MM.1S (cell line): ENCODE results near the gene HNRNPA1.
"Not testable (repeated sequence)": the region's sequence is repeated elsewhere in the genome, so short reads cannot be mapped to it uniquely, and the experiment has no call there.

Source experiments
- DNase-seq: peaks from one replicate; pipeline ENCODE4 v3.0.0-alpha.2; 2015
- H2AFZ ChIP-seq: fragments of 300-600 bp; sonication (generic); 2 replicates; pipeline ENCODE4 v1.6.0; 2016; ENCODE audit warnings: antibody characterized with exemption, low read length
- H3F3A ChIP-seq: fragments of 300-600 bp; sonication (generic); 2 replicates; pipeline ENCODE4 v1.6.1; 2016; ENCODE audit warnings: mild to moderate bottlenecking, antibody characterized with exemption, low read length, moderate library complexity, mixed read lengths; ENCODE audit not compliant: insufficient read depth
- H3K27ac ChIP-seq: fragments of 300-600 bp; sonication (generic); 2 replicates; pipeline ENCODE4 v1.5.1; 2016; ENCODE audit warnings: mild to moderate bottlenecking, low read length
- H3K27me3 ChIP-seq: fragments of 300-600 bp; sonication (generic); replicated peaks from 2 replicates; pipeline ENCODE4 v1.6.0; 2016; ENCODE audit warnings: low read length; ENCODE audit not compliant: insufficient read depth
- H3K36me3 ChIP-seq: fragments of 300-600 bp; sonication (generic); replicated peaks from 2 replicates; pipeline ENCODE4 v1.6.1; 2016; ENCODE audit warnings: mild to moderate bottlenecking, low read length, mixed read lengths; ENCODE audit not compliant: insufficient read depth
- H3K4me1 ChIP-seq: fragments of 300-600 bp; sonication (generic); 2 replicates; pipeline ENCODE4 v1.6.1; 2016; ENCODE audit warnings: low read length, mixed read lengths
- H3K4me2 ChIP-seq: fragments of 300-600 bp; sonication (generic); 2 replicates; pipeline ENCODE4 v1.6.0; 2016; ENCODE audit warnings: low read depth, low read length
- H3K4me3 ChIP-seq: fragments of 300-600 bp; sonication (generic); 2 replicates; pipeline ENCODE4 v1.5.1; 2016; ENCODE audit warnings: low read length, mixed read lengths
- H3K79me2 ChIP-seq: fragments of 300-600 bp; sonication (generic); 2 replicates; pipeline ENCODE4 v1.6.1; 2016; ENCODE audit warnings: mixed run types, low read length, mixed read lengths
- H3K9ac ChIP-seq: fragments of 300-600 bp; sonication (generic); 2 replicates; pipeline ENCODE4 v1.6.1; 2016; ENCODE audit warnings: low read length, mixed read lengths
- H3K9me2 ChIP-seq: fragments of 300-600 bp; sonication (generic); replicated peaks from 2 replicates; pipeline ENCODE4 v1.6.1; 2016; ENCODE audit warnings: mild to moderate bottlenecking, low read length, mixed read lengths; ENCODE audit not compliant: insufficient read depth
- H3K9me3 ChIP-seq: fragments of 300-600 bp; sonication (generic); replicated peaks from 2 replicates; pipeline ENCODE4 v1.6.1; 2016; ENCODE audit warnings: mild to moderate bottlenecking, low read length, mixed read lengths; ENCODE audit not compliant: insufficient read depth
- H4K20me1 ChIP-seq: fragments of 300-600 bp; sonication (generic); 2 replicates; pipeline ENCODE4 v1.6.1; 2016; ENCODE audit warnings: mild to moderate bottlenecking, low read length, moderate library complexity, mixed read lengths; ENCODE audit not compliant: insufficient read depth
- EZH2 ChIP-seq: fragments of 300-600 bp; sonication (generic); optimal IDR thresholded peaks from 2 replicates; pipeline ENCODE3; 2017; ENCODE audit warnings: low read depth, mild to moderate bottlenecking, antibody characterized with exemption, low read length, mixed read lengths
- EZH2phosphoT487 ChIP-seq: fragments of 300-600 bp; sonication (generic); IDR thresholded peaks from 2 replicates; pipeline ENCODE4 v1.6.1; 2018; ENCODE audit warnings: antibody characterized with exemption, low read length
- TF ChIP-seq, protein P1 (sequence below): fragments of 300-600 bp; sonication (generic); IDR thresholded peaks from 2 replicates; pipeline ENCODE4 v1.5.1; 2016; ENCODE audit warnings: antibody characterized with exemption, low read length, mixed read lengths

HNRNPA1 gene

DNA sequence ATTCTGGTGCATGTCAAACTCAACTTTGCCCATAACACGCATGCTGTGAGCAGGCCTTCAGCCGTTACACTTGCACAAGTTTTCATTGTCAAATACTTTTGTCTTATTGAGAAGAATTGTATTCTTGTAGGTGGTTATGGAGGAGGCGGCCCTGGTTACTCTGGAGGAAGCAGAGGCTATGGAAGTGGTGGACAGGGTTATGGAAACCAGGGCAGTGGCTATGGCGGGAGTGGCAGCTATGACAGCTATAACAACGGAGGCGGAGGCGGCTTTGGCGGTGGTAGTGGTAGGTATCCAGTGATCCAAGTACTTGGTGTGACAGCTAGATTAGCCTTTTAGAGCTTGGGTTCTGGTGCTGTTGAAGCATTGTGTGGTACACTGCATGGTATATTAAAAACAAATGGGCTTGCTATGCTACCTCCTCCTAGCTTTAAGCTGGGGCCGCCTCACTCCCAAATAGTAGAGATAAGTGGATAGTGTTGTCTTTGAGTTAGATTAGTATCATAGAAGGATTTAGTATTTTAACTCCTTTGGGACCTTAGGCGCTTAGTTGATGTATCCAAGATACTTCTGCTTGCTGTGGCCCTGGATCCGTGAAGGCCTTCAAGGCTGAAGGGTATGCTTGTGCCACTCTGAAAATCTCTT, 2.5 kb downstream of the HNRNPA1 start:
- peaks cover 59% of the 10 kb centered on the region for H3K79me2 ChIP-seq
- H3K27ac ChIP-seq, result no peak overlapping the region
- TF ChIP-seq, protein P1, sequence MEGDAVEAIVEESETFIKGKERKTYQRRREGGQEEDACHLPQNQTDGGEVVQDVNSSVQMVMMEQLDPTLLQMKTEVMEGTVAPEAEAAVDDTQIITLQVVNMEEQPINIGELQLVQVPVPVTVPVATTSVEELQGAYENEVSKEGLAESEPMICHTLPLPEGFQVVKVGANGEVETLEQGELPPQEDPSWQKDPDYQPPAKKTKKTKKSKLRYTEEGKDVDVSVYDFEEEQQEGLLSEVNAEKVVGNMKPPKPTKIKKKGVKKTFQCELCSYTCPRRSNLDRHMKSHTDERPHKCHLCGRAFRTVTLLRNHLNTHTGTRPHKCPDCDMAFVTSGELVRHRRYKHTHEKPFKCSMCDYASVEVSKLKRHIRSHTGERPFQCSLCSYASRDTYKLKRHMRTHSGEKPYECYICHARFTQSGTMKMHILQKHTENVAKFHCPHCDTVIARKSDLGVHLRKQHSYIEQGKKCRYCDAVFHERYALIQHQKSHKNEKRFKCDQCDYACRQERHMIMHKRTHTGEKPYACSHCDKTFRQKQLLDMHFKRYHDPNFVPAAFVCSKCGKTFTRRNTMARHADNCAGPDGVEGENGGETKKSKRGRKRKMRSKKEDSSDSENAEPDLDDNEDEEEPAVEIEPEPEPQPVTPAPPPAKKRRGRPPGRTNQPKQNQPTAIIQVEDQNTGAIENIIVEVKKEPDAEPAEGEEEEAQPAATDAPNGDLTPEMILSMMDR, result no peak
- TF ChIP-seq EZH2 (no peak), EZH2phosphoT487 (no peak)

DNA sequence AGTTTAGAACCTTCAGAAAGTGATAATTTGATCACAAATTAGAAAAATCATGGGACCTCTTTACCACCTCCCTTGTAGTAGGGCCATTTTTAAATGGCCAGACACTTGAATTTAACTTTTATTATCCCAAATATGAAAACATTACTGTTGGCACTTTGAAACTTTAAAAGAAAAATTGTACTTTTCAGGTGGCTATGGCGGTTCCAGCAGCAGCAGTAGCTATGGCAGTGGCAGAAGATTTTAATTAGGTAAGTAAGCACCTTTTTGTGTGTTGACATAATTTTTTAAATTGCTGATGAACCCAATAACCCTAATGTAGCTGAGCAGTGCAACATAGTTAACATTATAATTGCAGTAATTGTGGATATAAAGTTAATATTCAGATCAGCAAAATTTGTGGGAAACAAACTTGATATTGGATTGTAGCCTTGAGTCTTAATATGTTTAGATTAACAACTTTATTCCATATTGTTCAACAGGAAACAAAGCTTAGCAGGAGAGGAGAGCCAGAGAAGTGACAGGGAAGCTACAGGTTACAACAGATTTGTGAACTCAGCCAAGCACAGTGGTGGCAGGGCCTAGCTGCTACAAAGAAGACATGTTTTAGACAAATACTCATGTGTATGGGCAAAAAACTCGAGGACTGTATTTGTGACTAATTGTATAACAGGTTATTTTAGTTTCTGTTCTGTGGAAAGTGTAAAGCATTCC, 3.7 kb downstream of the HNRNPA1 start:
- H3K9ac ChIP-seq, H2AFZ ChIP-seq, H3K9me3 ChIP-seq, H3K9me2 ChIP-seq, H3K27ac ChIP-seq, DNase-seq, H3K27me3 ChIP-seq: not testable (repeated sequence)
- peaks cover 15% of the 10 kb centered on the region; the same call in 1 of the 2 replicates for H3K4me1 ChIP-seq
- H4K20me1 ChIP-seq, result peaks cover 41% of the 10 kb centered on the region
- peaks cover 25% of the 10 kb centered on the region for H3K36me3 ChIP-seq
- peak overlapping the region; percentile 86 for H3K4me3 ChIP-seq
- H3K79me2 ChIP-seq, result peaks cover 47% of the 10 kb centered on the region
- H3K4me2 ChIP-seq, result peak overlapping the region; percentile 65
- H3F3A ChIP-seq, result peaks cover 76% of the 10 kb centered on the region

More for the DNA sequence above, 2.5 kb downstream of the HNRNPA1 start:
- peaks cover 21% of the 10 kb centered on the region for H3K4me1 ChIP-seq
- H3K27me3 ChIP-seq, result no peaks in the 10 kb centered on the region
- no peak for DNase-seq
- H3K4me3 ChIP-seq, result peak overlapping the region; percentile 86
- H3K9me2 ChIP-seq, result no peaks in the 10 kb centered on the region
- H3F3A ChIP-seq, result peaks cover 70% of the 10 kb centered on the region
- H2AFZ ChIP-seq, result no peak overlapping the region
- peaks cover 41% of the 10 kb centered on the region for H4K20me1 ChIP-seq
- H3K9ac ChIP-seq, result peak overlapping the region; percentile 96; the same call in 1 of the 2 replicates
- H3K4me2 ChIP-seq, result peak overlapping the region; percentile 65
- peaks cover 25% of the 10 kb centered on the region for H3K36me3 ChIP-seq
- no peaks in the 10 kb centered on the region for H3K9me3 ChIP-seq

DNA sequence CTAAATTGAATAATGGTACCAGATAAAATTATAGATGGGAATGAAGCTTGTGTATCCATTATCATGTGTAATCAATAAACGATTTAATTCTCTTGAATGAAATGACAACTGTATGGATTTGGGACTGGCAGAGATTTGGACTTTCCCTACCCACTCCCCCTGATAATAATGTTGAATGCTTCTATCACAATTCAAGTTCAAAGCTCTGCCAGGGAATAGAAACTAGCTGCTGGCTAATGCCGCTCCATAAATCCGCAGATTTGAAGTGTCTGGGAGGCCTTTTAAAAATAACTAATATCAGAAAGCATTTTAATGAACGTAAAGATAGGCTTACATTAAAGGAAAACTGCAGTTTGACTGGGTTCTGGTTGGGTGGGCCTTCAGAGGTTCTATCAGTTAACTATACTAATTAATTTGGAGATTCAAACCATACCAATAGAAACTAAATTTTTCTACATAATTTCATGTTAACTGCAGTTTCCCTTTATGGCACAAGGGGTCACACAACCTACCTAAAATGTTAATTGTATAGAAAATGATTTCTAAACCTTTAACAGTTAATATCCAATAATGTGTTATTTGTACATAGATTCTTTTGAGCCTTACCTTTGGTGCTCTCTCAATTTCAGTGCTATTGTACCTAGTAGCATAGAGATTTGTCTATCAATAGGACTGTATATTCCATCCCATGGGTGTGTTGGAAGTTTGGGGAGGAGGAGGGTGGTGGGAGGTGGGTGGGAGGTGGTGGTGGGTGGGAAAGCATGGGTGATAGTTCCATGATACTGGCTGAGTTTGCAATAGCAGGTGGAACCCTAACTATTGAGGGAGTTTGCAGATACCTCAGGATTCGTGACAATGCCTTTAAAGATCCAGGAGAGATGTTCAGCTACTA, 4.9 kb downstream of the HNRNPA1 start:
- no peak for DNase-seq
- Histone ChIP-seq H3K9me3 (no peaks in the 10 kb centered on the region), H3F3A (peaks cover 78% of the 10 kb centered on the region), H3K27me3 (no peaks in the 10 kb centered on the region), H3K4me2 (no peak overlapping the region), H4K20me1 (peaks cover 41% of the 10 kb centered on the region), H2AFZ (no peak overlapping the region), H3K9ac (no peak overlapping the region), H3K79me2 (peaks cover 44% of the 10 kb centered on the region), H3K36me3 (peaks cover 25% of the 10 kb centered on the region), H3K9me2 (no peaks in the 10 kb centered on the region), H3K27ac (no peak overlapping the region), H3K4me3 (no peak overlapping the region), H3K4me1 (peaks cover 15% of the 10 kb centered on the region; the same call in 1 of the 2 replicates)
- TF ChIP-seq, protein P1, result peak; percentile 26
- TF ChIP-seq EZH2 (no peak), EZH2phosphoT487 (no peak)
